Measurements from ENCODE around the gene ICAM3. TPM values are rescaled to one million over a fixed set of nuclear protein-coding genes. Genes with fewer than 3 reads are reported as not detected.
"Not testable (repeated sequence)": the region's sequence is repeated elsewhere in the genome, so short reads cannot be mapped to it uniquely, and the experiment has no call there.

ICAM3 gene
- total RNA-seq, 1 donor from 2014 or later = 6.8 TPM

DNA sequence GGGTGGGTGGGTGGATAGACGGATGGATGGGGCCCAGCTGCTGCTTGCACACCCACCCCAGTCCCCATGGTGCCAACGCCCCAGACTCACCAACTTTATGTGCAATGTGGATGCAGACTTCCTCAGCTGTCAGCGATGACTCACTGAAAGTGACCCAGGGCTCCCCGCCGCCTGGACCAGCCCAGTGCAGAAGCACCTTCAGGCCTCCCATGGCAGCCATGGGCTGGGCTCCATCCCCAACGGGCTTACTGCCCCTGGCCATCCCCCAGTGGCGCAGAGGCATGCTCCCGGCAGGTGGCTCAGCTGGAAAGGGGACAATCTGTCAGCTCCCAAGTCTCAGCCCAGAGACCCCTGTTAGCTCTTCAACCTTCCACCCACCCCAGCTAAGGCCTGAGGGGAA lies 38.7 kb upstream of the ICAM3 start:
- TF ChIP-seq, protein P1, sequence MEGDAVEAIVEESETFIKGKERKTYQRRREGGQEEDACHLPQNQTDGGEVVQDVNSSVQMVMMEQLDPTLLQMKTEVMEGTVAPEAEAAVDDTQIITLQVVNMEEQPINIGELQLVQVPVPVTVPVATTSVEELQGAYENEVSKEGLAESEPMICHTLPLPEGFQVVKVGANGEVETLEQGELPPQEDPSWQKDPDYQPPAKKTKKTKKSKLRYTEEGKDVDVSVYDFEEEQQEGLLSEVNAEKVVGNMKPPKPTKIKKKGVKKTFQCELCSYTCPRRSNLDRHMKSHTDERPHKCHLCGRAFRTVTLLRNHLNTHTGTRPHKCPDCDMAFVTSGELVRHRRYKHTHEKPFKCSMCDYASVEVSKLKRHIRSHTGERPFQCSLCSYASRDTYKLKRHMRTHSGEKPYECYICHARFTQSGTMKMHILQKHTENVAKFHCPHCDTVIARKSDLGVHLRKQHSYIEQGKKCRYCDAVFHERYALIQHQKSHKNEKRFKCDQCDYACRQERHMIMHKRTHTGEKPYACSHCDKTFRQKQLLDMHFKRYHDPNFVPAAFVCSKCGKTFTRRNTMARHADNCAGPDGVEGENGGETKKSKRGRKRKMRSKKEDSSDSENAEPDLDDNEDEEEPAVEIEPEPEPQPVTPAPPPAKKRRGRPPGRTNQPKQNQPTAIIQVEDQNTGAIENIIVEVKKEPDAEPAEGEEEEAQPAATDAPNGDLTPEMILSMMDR (IDR thresholded peaks at IDR 0.05; ENCODE audit: insufficient read depth, low read length, poor library complexity, severe bottlenecking) = no peak
- no peak for DNase-seq (ENCODE audit: low read depth)
- Histone ChIP-seq H3K27me3 (ENCODE audit: control insufficient read depth, insufficient read depth, low read length) (no peaks in the 10 kb centered on the region), H3K4me3 (ENCODE audit: low read depth, low read length) (no peak overlapping the region), H3K36me3 (ENCODE audit: control insufficient read depth, insufficient read depth, low read length) (no peaks in the 10 kb centered on the region)

DNA sequence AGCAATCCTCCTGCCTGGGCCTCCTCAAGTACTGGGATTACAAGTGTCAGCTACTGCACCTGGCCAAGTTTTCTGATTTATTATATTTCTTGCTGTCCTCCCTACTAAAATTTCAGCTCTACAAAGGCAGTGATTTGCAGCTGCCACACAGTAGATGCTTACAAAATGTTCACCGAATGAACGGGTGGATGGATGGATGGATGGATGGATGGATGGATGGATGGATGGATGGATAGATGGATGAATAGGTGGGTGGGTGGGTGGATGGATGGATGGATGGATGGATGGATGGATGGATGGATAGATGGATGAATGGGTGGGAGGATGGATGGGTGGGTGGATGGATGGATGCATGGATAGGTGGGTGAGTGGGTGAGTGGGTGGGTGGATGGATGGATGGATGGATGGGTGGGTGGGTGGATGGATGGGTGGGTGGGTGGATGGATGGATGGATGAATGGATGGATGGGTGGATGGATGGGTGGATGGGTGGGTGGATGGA lies 37.8 kb upstream of the ICAM3 start:
- not testable (repeated sequence) for H3K36me3 ChIP-seq (ENCODE audit: control insufficient read depth, insufficient read depth, low read length); H3K27me3 ChIP-seq (ENCODE audit: control insufficient read depth, insufficient read depth, low read length); DNase-seq (ENCODE audit: low read depth); H3K4me3 ChIP-seq (ENCODE audit: low read depth, low read length)

DNA sequence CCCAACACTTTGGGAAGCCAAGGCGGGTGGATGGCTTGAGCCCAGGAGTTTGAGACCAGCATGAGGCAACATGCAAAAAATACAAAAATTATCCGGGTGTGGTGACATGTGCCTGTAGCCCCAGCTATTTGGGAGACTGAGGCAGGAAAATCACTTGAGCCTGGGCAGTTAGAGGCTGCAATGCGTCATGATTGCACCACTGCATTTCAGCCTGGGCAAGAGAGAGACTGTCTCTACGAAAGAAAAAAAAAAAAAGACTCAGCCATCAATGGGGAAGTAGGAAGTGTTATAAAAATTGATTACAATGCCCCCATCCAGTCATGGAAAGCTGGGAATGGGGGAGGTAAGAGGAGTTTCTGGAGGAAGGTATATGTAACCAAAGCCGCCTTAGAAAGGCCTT lies 35.5 kb upstream of the ICAM3 start:
- no peaks in the 10 kb centered on the region for H3K36me3 ChIP-seq (ENCODE audit: control insufficient read depth, insufficient read depth, low read length)
- TF ChIP-seq, protein P1 (IDR thresholded peaks at IDR 0.05; ENCODE audit: insufficient read depth, low read length, poor library complexity, severe bottlenecking) = no peak
- H3K27me3 ChIP-seq (ENCODE audit: control insufficient read depth, insufficient read depth, low read length) = no peaks in the 10 kb centered on the region
- DNase-seq (ENCODE audit: low read depth) = no peak
- H3K4me3 ChIP-seq (ENCODE audit: low read depth, low read length) = no peak overlapping the region

DNA sequence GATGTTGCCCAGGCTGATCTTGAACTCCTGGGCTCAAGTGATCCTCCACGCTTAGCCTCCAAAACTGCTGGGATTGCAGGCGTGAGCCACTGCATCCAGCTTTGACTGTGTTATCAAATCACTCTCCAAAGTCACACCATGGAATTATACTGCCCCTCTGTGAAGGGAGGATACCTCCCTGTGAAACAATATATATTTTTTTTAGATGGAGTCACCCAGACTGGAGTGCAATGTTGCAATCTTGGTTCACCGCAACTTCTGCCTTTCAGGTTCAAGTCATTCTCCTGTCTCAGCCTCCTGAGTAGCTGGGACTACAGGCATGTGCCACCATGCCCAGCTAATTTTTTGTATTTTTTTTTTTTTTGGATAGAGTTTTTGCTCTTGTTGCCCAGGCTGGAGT lies 33.3 kb upstream of the ICAM3 start:
- Histone ChIP-seq H3K4me3 (ENCODE audit: low read depth, low read length) (no peak overlapping the region), H3K27me3 (ENCODE audit: control insufficient read depth, insufficient read depth, low read length) (no peaks in the 10 kb centered on the region), H3K36me3 (ENCODE audit: control insufficient read depth, insufficient read depth, low read length) (no peaks in the 10 kb centered on the region)
- DNase-seq (ENCODE audit: low read depth) = no peak
- TF ChIP-seq, protein P1 (IDR thresholded peaks at IDR 0.05; ENCODE audit: insufficient read depth, low read length, poor library complexity, severe bottlenecking) = no peak

DNA sequence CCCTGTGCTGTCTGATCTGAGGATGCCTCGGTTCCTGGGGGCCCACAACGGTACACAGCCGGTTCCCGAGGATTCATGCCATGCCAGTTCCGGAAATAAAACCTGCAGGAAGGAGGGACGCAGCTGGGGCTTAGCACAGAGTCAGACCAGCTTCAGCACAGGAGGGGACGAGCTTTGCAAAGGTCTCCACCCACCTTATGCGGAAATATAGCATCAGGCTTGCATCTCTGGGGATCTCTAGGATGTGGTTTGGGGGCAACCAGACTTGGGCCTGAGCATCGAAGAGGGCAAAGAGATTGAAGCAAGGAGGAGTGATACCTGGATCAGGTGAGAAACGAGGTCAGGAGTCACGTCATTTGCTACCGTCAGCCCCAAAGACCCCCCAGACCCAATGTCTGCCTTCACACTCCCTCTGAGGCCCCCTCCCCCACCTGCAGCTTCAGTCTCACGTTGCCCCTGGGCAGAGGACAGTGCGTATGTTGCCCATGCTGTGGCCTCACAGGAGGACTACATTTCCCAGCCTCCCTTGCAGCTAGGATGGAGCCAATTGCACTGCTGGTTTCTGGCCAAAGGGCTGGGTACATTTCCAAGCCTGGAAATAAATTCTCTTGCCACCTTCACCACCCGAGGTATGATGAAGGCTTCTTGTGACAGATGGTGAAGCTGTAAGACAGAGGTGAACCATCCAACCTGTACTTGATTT lies 28.8 kb upstream of the ICAM3 start:
- Histone ChIP-seq H3K27me3 (ENCODE audit: control insufficient read depth, insufficient read depth, low read length) (no peaks in the 10 kb centered on the region), H3K4me3 (ENCODE audit: low read depth, low read length) (no peak overlapping the region), H3K36me3 (ENCODE audit: control insufficient read depth, insufficient read depth, low read length) (no peaks in the 10 kb centered on the region)
- DNase-seq (ENCODE audit: low read depth) = no peak
- TF ChIP-seq, protein P1 (IDR thresholded peaks at IDR 0.05; ENCODE audit: insufficient read depth, low read length, poor library complexity, severe bottlenecking) = no peak

DNA sequence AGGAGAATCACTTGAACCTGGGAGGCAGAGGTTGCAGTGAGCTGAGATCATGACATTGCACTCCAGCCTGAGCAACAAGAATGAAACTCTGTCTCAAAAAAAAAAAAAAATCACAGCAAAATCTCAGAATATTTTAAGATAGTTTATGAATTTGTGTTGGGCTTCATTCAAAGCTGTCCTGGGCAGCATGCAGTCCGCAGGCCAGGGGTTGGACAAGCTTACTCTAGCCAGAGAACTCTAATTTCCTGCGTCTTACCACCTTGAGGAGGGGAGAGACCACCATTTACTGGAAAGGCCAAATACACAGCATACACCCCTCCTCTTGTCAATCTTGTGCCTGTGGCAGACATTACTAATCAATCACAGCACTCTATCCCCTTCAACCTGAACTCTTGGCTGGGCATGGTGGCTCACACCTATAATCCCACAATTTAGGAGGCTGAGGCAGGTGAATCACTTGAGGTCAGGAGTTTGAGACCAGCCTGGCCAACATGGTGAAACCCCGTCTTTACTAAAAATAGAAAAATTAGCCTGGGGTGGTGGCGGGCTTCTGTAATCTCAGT lies 27.6 kb upstream of the ICAM3 start:
- not testable (repeated sequence) for DNase-seq (ENCODE audit: low read depth); H3K4me3 ChIP-seq (ENCODE audit: low read depth, low read length); H3K36me3 ChIP-seq (ENCODE audit: control insufficient read depth, insufficient read depth, low read length); H3K27me3 ChIP-seq (ENCODE audit: control insufficient read depth, insufficient read depth, low read length)

DNA sequence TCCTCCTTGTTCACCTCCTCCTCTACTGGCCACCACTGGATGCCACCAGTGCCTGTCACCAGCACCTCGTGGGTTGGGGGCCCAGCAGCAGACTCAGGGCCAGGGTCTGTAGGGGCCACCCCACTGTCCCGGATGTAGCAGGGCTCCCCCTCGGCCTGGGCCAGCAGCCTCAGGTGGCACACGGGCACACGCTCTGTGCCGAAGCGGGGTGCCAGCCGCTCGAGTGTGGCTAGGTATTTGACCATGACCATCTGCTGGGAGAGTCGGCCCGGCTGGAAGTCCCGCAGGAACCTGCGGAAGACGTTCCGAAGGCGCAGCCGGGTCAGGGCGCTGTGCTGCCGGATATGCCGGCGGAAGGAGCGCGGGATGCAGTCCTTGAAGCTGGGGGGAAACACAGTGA lies 26.1 kb upstream of the ICAM3 start:
- Histone ChIP-seq H3K27me3 (ENCODE audit: control insufficient read depth, insufficient read depth, low read length) (no peaks in the 10 kb centered on the region), H3K4me3 (ENCODE audit: low read depth, low read length) (no peak overlapping the region), H3K36me3 (ENCODE audit: control insufficient read depth, insufficient read depth, low read length) (no peaks in the 10 kb centered on the region)
- DNase-seq (ENCODE audit: low read depth) = no peak
- TF ChIP-seq, protein P1 (IDR thresholded peaks at IDR 0.05; ENCODE audit: insufficient read depth, low read length, poor library complexity, severe bottlenecking) = no peak

Measured in kidney epithelial cell (primary cell).